Measurements from ENCODE around the gene ARMC6. TPM values are rescaled to one million over a fixed set of nuclear protein-coding genes. Genes with fewer than 3 reads are reported as not detected.

Gene ARMC6
- total RNA-seq, 4 donors from 2014 or later = 15.9 to 24.0 (median 19.2) TPM

DNA sequence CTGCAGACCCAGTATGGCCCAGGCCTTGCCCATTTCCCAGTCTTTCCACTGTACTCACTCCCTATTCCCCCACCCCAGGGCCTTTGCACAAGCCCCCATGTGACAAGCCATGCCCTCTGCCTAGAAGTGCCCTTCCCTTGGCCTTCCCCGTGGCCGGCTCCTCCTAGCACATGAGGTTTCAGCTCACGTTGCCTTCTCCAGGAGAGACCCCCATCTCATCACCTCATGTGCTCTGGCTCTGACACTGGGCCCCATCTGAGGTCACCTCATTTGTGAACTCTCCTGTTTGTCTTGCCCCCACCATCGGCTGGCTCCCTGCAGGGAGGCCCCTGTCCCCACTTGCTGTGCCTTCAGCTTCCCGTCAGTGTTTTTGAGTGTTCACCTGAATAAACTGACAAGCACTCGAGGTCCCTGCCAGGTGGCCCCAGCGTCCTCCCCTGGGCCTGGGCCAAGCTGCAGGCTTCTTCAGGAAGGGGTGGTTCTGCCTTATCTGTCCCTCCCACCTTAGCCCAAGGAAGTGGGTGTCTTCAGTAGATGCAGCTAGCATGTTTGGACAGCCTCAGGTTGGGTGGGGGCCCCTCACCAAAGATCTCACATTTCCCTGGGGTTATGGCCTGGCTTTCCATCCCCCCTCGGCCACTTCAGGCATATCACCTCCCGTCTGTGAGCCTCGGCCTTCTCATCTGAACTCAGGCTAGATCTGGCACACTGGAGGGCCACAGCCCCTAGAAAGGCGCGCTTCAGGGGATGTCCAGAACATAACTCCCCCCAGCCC, 26.6 kb downstream of the ARMC6 start:
- Histone ChIP-seq H3K27me3 (no peaks in the 10 kb centered on the region), H3K9me3 (no peaks in the 10 kb centered on the region), H3K27ac (no peak overlapping the region), H3K4me3 (no peak overlapping the region), H3K4me1 (peaks cover 0 to 17% (median 6%) of the 10 kb centered on the region in 3 donors), H3K36me3 (peaks cover 0 to 46% of the 10 kb centered on the region in 2 donors)
- no peak for TF ChIP-seq POLR2A (IDR thresholded peaks at IDR 0.05)
- TF ChIP-seq, protein P1, sequence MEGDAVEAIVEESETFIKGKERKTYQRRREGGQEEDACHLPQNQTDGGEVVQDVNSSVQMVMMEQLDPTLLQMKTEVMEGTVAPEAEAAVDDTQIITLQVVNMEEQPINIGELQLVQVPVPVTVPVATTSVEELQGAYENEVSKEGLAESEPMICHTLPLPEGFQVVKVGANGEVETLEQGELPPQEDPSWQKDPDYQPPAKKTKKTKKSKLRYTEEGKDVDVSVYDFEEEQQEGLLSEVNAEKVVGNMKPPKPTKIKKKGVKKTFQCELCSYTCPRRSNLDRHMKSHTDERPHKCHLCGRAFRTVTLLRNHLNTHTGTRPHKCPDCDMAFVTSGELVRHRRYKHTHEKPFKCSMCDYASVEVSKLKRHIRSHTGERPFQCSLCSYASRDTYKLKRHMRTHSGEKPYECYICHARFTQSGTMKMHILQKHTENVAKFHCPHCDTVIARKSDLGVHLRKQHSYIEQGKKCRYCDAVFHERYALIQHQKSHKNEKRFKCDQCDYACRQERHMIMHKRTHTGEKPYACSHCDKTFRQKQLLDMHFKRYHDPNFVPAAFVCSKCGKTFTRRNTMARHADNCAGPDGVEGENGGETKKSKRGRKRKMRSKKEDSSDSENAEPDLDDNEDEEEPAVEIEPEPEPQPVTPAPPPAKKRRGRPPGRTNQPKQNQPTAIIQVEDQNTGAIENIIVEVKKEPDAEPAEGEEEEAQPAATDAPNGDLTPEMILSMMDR (IDR thresholded peaks at IDR 0.05) = no peak
- TF ChIP-seq POLR2AphosphoS5 (IDR thresholded peaks at IDR 0.05) = no peak
- no peak for TF ChIP-seq EP300 (IDR thresholded peaks at IDR 0.05)
- no peak for ATAC-seq
- 88% methylated on average over 11 of the region's 12 CpGs; no CpG with 5 or more reads in 1 of the 2 donors for WGBS, 2 donors (ENCODE audit: low coverage in 1 of 2)

DNA sequence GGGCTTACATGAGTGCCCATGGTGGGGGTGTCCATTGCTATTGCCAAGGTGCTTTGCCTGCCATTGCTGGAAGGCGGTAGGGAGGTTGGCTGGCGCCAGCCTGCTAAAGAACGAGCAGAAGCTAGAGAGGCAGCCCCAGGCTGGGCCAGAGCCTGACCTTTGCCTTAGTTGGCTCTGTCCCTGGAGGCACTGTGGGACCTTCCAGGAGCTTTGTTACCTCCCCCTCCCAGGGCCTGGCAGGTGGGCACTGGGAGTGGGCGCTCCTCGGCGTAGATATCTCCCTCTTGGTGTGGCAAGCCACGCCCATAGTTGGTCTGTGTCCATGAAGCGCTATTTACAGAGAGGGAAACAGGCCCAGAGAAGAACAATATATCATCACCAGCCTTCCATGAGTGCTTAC, 28.1 kb downstream of the ARMC6 start:
- Histone ChIP-seq H3K27ac (no peak overlapping the region), H3K4me3 (no peak overlapping the region), H3K36me3 (peaks cover 0 to 33% of the 10 kb centered on the region in 2 donors), H3K9me3 (no peaks in the 10 kb centered on the region), H3K27me3 (no peaks in the 10 kb centered on the region), H3K4me1 (peaks cover 0 to 31% (median 12%) of the 10 kb centered on the region in 3 donors)
- ATAC-seq = no peak
- no peak for TF ChIP-seq EP300 (IDR thresholded peaks at IDR 0.05)
- TF ChIP-seq POLR2AphosphoS5 (IDR thresholded peaks at IDR 0.05) = no peak
- no peak for TF ChIP-seq POLR2A (IDR thresholded peaks at IDR 0.05)
- TF ChIP-seq, protein P1 (IDR thresholded peaks at IDR 0.05) = no peak
- WGBS, 2 donors (ENCODE audit: low coverage in 1 of 2) = 85 to 90% methylated on average over 2 to 4 of the region's 8 CpGs

DNA sequence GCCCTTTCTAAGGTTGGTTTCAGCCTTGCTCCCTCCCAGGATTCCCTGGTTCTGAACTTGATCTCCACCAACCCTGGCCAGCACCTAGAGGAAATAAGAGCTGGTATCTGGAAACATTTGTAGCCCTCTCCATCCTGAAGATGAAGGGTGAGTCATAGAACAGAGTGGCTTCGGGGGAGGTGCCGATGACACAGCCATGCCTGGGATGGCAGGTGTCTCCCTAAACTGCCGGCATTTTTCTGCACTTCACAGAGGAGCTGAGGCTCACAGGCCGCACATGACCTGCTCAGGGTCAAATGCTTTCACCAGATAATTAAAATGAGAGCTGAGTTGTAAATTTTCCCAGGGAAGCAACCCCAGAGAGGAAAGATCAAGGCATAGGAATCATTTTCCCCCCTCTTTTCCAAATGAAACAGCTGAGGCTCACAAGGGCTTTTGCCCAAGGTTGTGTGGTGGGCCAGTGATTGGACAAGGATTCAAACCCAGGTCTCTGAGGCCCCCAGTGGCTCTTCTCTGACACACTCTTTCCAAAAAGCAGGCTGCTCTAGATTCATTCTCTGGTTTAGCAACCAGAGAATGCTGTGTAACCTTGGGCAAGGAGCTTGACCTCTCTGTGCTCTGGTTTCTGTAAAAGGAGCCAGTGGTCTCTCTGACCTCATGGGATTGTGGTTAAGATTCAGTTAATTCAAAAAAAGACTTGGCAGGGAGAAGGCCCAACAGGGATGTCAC, 29.2 kb downstream of the ARMC6 start:
- Histone ChIP-seq H3K4me3 (peak overlapping the region; percentile 50 to 94), H3K36me3 (peaks cover 0 to 22% of the 10 kb centered on the region in 2 donors), H3K27me3 (no peaks in the 10 kb centered on the region), H3K4me1 (peaks cover 0 to 42% (median 12%) of the 10 kb centered on the region in 3 donors), H3K27ac (peak overlapping the region; percentile 74 to 94 (median 90)), H3K9me3 (no peaks in the 10 kb centered on the region)
- no peak for ATAC-seq
- TF ChIP-seq, protein P1 (IDR thresholded peaks at IDR 0.05) = no peak
- WGBS, 2 donors (ENCODE audit: low coverage in 1 of 2) = 63 to 100% methylated on average over 1 to 3 of the region's 4 CpGs

DNA sequence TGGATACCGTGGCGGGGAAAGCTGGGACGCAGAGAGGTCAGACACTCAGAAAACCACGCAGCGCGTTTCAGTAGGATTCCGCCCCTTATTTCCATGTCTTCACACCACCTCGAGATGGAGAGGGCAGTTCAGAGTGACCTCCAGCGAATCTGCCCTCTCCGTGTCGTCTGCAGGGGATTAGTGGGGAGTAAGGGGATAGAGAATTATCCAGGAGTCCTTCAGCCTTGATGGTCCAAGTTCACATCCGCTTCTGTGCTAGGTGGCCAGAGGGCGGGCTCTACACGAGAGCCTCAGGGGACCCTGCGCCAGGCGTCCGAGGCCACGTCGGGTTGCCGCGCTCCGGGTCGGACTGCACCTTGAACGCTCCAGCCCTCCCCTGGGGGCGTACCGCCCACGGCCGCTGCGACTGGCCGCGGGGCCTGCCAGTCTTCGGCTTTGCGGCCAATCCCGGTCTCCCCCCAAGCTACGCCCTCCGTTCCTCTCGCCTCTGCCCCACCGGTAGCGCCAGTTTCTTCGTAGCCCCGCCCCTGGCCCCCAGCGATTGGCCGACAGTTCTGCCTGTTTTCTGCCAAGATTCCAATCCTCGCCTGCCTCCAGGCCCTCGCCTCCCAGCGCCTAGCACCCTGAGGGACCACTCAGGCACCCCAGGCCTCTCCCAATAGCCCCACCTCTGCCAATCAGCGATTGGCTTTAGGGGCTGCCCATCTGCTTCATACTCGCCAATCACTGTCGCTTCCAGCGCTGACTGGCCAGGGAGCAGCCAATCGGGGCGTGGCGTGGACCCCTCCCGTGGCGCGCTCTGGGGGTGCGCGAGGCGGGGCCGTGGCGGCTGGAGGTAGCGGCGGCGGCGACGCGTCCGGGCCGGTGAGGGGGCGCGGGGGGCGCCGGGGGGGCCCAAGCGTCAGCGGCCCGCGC, 30.0 kb downstream of the ARMC6 start, which contains the start of gene SLC25A42:
SLC25A42 (plus strand) TSS at position 812 of the 915 bp plus-strand sequence. CDS start 32,131 bp downstream, outside the sequence.
- TF ChIP-seq POLR2A (IDR thresholded peaks at IDR 0.05) = peak; percentile 53 to 60
- TF ChIP-seq, protein P1 (IDR thresholded peaks at IDR 0.05) = peak in 2 of 4 experiments; percentile 12 to 14
- no peak for TF ChIP-seq EP300 (IDR thresholded peaks at IDR 0.05)
- peak; percentile 50 for TF ChIP-seq POLR2AphosphoS5 (IDR thresholded peaks at IDR 0.05)
- WGBS, 2 donors (ENCODE audit: low coverage in 1 of 2) = 0 to 3% methylated on average over 11 to 35 of the region's 77 CpGs
- H3K4me1 ChIP-seq = peaks cover 0 to 49% (median 12%) of the 10 kb centered on the region in 3 donors
- H3K27ac ChIP-seq = peak within 1 kb of the TSS; percentile 84 to 94 (median 91)
- H3K27me3 ChIP-seq = no peaks in the 10 kb centered on the region
- H3K4me3 ChIP-seq = peak within 1 kb of the TSS; percentile 56 to 94
- peak; percentile 98 for ATAC-seq
- no peaks in the 10 kb centered on the region for H3K9me3 ChIP-seq
- H3K36me3 ChIP-seq = peaks cover 0 to 14% of the 10 kb centered on the region in 2 donors

Measured in gastroesophageal sphincter (tissue), 4 donors.